ENCODE data around the gene CCDC50.

GRCh38 chr3:191303596-191303995, 25.6 kb upstream of the CCDC50 start:
- TF ChIP-seq CTCF (IDR thresholded peaks at IDR 0.05) = no peak
- no peak for TF ChIP-seq POLR2A (IDR thresholded peaks at IDR 0.05)

All from adrenal gland (tissue), 5 donors.